WTC11 (cell line): ENCODE measurements around the gene PLIN5. TPM values are rescaled to one million over a fixed set of nuclear protein-coding genes. Genes with fewer than 3 reads are reported as not detected.

Source experiments
- ATAC-seq: fragments of 200-7000 bp; cut with Tn5 transposase; 2 replicates; pipeline ENCODE4 v1.10.0; 2021; ENCODE audit warnings: mild to moderate bottlenecking, moderate library complexity
- CTCF ChIA-PET: fragments of 300-600 bp; sonication (Branson Sonifier 250); formaldehyde crosslinking; loops from one replicate; lab custom pipeline; 2021; ENCODE audit warnings: antibody characterized with exemption; lab: Charles Lee
- POLR2A ChIA-PET: fragments of 350-600 bp; sonication (Branson Sonifier 250); formaldehyde crosslinking; loops from one replicate; lab custom pipeline; 2021; ENCODE audit warnings: antibody characterized with exemption; lab: Charles Lee
- DNase-seq: peaks from one replicate; pipeline ENCODE4 v3.0.0; 2021; ENCODE audit warnings: low spot score
- H3K27ac Mint-ChIP-seq: 2 replicates; pipeline ENCODE4 v1.8.0; 2021; ENCODE audit warnings: mixed read lengths
- H3K27me3 Mint-ChIP-seq: 2 replicates; pipeline ENCODE4 v1.8.0; 2021; ENCODE audit warnings: low read depth, mild to moderate bottlenecking, moderate library complexity, mixed read lengths
- H3K36me3 Mint-ChIP-seq: 2 replicates; pipeline ENCODE4 v1.8.0; 2021; ENCODE audit warnings: mixed read lengths
- H3K4me1 Mint-ChIP-seq: 2 replicates; pipeline ENCODE4 v1.8.0; 2022; ENCODE audit warnings: mixed read lengths
- H3K4me3 Mint-ChIP-seq: 2 replicates; pipeline ENCODE4 v1.8.0; 2021; ENCODE audit warnings: mild to moderate bottlenecking, moderate library complexity, mixed read lengths
- H3K9me3 Mint-ChIP-seq: 2 replicates; pipeline ENCODE4 v1.8.0; 2021; ENCODE audit warnings: mixed read lengths
- CBFB ChIP-seq: sonication (generic); formaldehyde crosslinking; IDR thresholded peaks from 2 replicates; pipeline ENCODE4 v1.8.1; 2022; ENCODE audit warnings: mild to moderate bottlenecking, low read depth, missing genetic modification reagents
- CDX4 ChIP-seq: fragments of 250-450 bp; sonication (Bioruptor Pico); IDR thresholded peaks from 2 replicates; pipeline ENCODE4 v1.9.0; 2021; ENCODE audit warnings: moderate library complexity, mild to moderate bottlenecking, inconsistent platforms, borderline replicate concordance
- E2F1 ChIP-seq: sonication (generic); formaldehyde crosslinking; IDR thresholded peaks from 2 replicates; pipeline ENCODE4 v1.8.0; 2022; ENCODE audit warnings: mild to moderate bottlenecking, missing genetic modification reagents
- E2F5 ChIP-seq: sonication (generic); formaldehyde crosslinking; IDR thresholded peaks from 2 replicates; pipeline ENCODE4 v1.8.1; 2022; ENCODE audit warnings: mild to moderate bottlenecking, moderate library complexity, missing genetic modification reagents
- ESRRA ChIP-seq: sonication (generic); formaldehyde crosslinking; IDR thresholded peaks from 2 replicates; pipeline ENCODE4 v1.8.1; 2022; ENCODE audit warnings: mild to moderate bottlenecking, missing genetic modification reagents, borderline replicate concordance
- FOXK1 ChIP-seq: sonication (generic); formaldehyde crosslinking; IDR thresholded peaks from 2 replicates; pipeline ENCODE4 v1.8.0; 2022; ENCODE audit warnings: mild to moderate bottlenecking, moderate library complexity, missing genetic modification reagents
- FOXP4 ChIP-seq: sonication (generic); formaldehyde crosslinking; IDR thresholded peaks from 2 replicates; pipeline ENCODE4 v1.8.0; 2022; ENCODE audit warnings: mild to moderate bottlenecking, missing genetic modification reagents
- GABPB1 ChIP-seq: sonication (generic); formaldehyde crosslinking; IDR thresholded peaks from 2 replicates; pipeline ENCODE4 v1.8.1; 2023; ENCODE audit warnings: mild to moderate bottlenecking, missing genetic modification reagents
- MAX ChIP-seq: sonication (generic); formaldehyde crosslinking; IDR thresholded peaks from 2 replicates; pipeline ENCODE4 v1.8.0; 2022; ENCODE audit warnings: mild to moderate bottlenecking, missing genetic modification reagents
- MLX ChIP-seq: sonication (generic); formaldehyde crosslinking; IDR thresholded peaks from 2 replicates; pipeline ENCODE4 v1.8.1; 2023; ENCODE audit warnings: mild to moderate bottlenecking, missing genetic modification reagents, moderate library complexity
- NFE2L1 ChIP-seq: sonication (generic); formaldehyde crosslinking; IDR thresholded peaks from 2 replicates; pipeline ENCODE4 v1.8.1; 2023; ENCODE audit warnings: missing genetic modification reagents
- PRDM15 ChIP-seq: sonication (generic); formaldehyde crosslinking; IDR thresholded peaks from 2 replicates; pipeline ENCODE4 v1.8.0; 2022; ENCODE audit warnings: missing genetic modification reagents
- RORB ChIP-seq: fragments of 250-450 bp; sonication (Bioruptor Pico); IDR thresholded peaks from 2 replicates; pipeline ENCODE4 v1.9.0; 2021; ENCODE audit warnings: mild to moderate bottlenecking
- SMAD3 ChIP-seq: sonication (generic); formaldehyde crosslinking; IDR thresholded peaks from 2 replicates; pipeline ENCODE4 v1.8.0; 2022; ENCODE audit warnings: missing genetic modification reagents, mild to moderate bottlenecking, borderline replicate concordance
- SP1 ChIP-seq: sonication (generic); formaldehyde crosslinking; conservative IDR thresholded peaks from 2 replicates; pipeline ENCODE4 v1.8.1; 2022; ENCODE audit warnings: missing genetic modification reagents
- TEAD1 ChIP-seq: sonication (generic); formaldehyde crosslinking; IDR thresholded peaks from 2 replicates; pipeline ENCODE4 v1.8.0; 2022; ENCODE audit warnings: mild to moderate bottlenecking, missing genetic modification reagents
- TP53 ChIP-seq: sonication (generic); formaldehyde crosslinking; IDR thresholded peaks from 2 replicates; pipeline ENCODE4 v1.8.1; 2023; ENCODE audit warnings: mild to moderate bottlenecking, missing genetic modification reagents
- ZNF219 ChIP-seq: sonication (generic); formaldehyde crosslinking; IDR thresholded peaks from 2 replicates; pipeline ENCODE4 v1.8.0; 2023; ENCODE audit warnings: missing genetic modification reagents, mild to moderate bottlenecking, borderline replicate concordance
- ZNF281 ChIP-seq: sonication (generic); formaldehyde crosslinking; IDR thresholded peaks from 2 replicates; pipeline ENCODE4 v1.8.0; 2023; ENCODE audit warnings: mild to moderate bottlenecking, missing genetic modification reagents
- total RNA-seq: library from RNA; stranded (reverse); gene quantifications from 3 replicates; pipeline ENCODE4 v1.2.3, GENCODE V29; 2021

The PLIN5 gene
- total RNA-seq, 1 experiment from 2014 or later = 3.9 TPM

- TF ChIP-seq PRDM15 (CRISPR knock-in tag) = no peak
- TF ChIP-seq GABPB1 (CRISPR knock-in tag) = no peak
- TF ChIP-seq SMAD3 (CRISPR knock-in tag) = no peak
- no peak for TF ChIP-seq TP53
Measured at GRCh38 chr19:4570916-4571304, 35.9 kb upstream of the PLIN5 start (continued).

- Mint-ChIP-seq H3K4me3 (no peak overlapping the region), H3K27me3 (no peaks in the 10 kb centered on the region), H3K9me3 (no peaks in the 10 kb centered on the region), H3K4me1 (peaks cover 13% of the 10 kb centered on the region), H3K36me3 (no peaks in the 10 kb centered on the region), H3K27ac (no peak overlapping the region; the same call in 1 of the 2 replicates)
- ATAC-seq (no peak), DNase-seq (no peak)
- no peak for TF ChIP-seq FOXP4 (CRISPR knock-in tag)
- no peak for TF ChIP-seq E2F1 (CRISPR knock-in tag)
- no peak for TF ChIP-seq TEAD1 (CRISPR knock-in tag)
- no peak for TF ChIP-seq SP1
- TF ChIP-seq FOXK1 (CRISPR knock-in tag) = no peak
- TF ChIP-seq CBFB (CRISPR knock-in tag) = no peak
- no peak for TF ChIP-seq NFE2L1 (CRISPR knock-in tag)
- no peak for TF ChIP-seq ESRRA (CRISPR knock-in tag)
- no peak for TF ChIP-seq ZNF281 (CRISPR knock-in tag)
- TF ChIP-seq ZNF219 (CRISPR knock-in tag) = no peak
- TF ChIP-seq E2F5 (CRISPR knock-in tag) = no peak
- TF ChIP-seq MAX (CRISPR knock-in tag) = no peak
- no peak for TF ChIP-seq RORB (CRISPR knock-in tag)
- TF ChIP-seq CDX4 (CRISPR knock-in tag) = no peak
- TF ChIP-seq MLX (CRISPR knock-in tag) = no peak
- ChIA-PET POLR2A (interaction anchor here (0.5 kb wide), 1 partner anchor 1622 kb away, joined by 3 read pairs; no protein-coding TSS in a partner anchor), CTCF (interaction anchor here (1.3 to 14.6 kb wide), 8 partner anchors 10 to 67 kb away, joined by 4 to 217 read pairs (median 6); no protein-coding TSS in a partner anchor)
Measured at GRCh38 chr19:4570402-4570801, 35.4 kb upstream of the PLIN5 start.
